ENCODE results near the gene NSD2. TPM values are rescaled to one million over a fixed set of nuclear protein-coding genes. Genes with fewer than 3 reads are reported as not detected.
"Not testable (repeated sequence)": the region's sequence is repeated elsewhere in the genome, so short reads cannot be mapped to it uniquely, and the experiment has no call there.

The NSD2 gene
- total RNA-seq, 1 donor from 2014 or later: 176 TPM

GRCh38 chr4:1997712-1998111 is 126.5 kb downstream of the NSD2 start:
- Histone ChIP-seq H4K20me1 (ENCODE audit: low read depth) (peaks cover 13% of the 10 kb centered on the region), H3K4me1 (no peaks in the 10 kb centered on the region), H3K27ac (no peak overlapping the region), H3K36me3 (peaks cover 14% of the 10 kb centered on the region), H3K27me3 (no peaks in the 10 kb centered on the region), H3K4me3 (no peak overlapping the region), H3K9ac (no peak overlapping the region), H3K9me3 (ENCODE audit: low read depth) (no peaks in the 10 kb centered on the region), H3K4me2 (no peak overlapping the region), H3F3A (ENCODE audit: low read depth) (no peaks in the 10 kb centered on the region), H2AFZ (replicated peaks) (no peak overlapping the region), H3K79me2 (ENCODE audit: low read depth) (peaks cover 100% of the 10 kb centered on the region)
- Mint-ChIP-seq H3K36me3 (peaks cover 70% of the 10 kb centered on the region), H3K4me3 (no peak overlapping the region), H3K9me3 (peaks cover 62% of the 10 kb centered on the region), H3K27ac (no peak overlapping the region), H3K27me3 (ENCODE audit: insufficient read depth, low read depth) (peaks cover 4% of the 10 kb centered on the region), H3K4me1 (no peaks in the 10 kb centered on the region)
- DNase-seq (ENCODE audit: low spot score): no peak
- TF ChIP-seq CTCF (IDR thresholded peaks at IDR 0.05) (no peak), EZH2 (IDR thresholded peaks at IDR 0.05) (no peak), EZH2phosphoT487 (IDR thresholded peaks at IDR 0.05) (no peak)

GRCh38 chr4:1998296-1998695 is 127.1 kb downstream of the NSD2 start:
- H3K36me3 ChIP-seq: peaks cover 14% of the 10 kb centered on the region
- Mint-ChIP-seq H3K4me1 (no peaks in the 10 kb centered on the region), H3K4me3 (no peak overlapping the region), H3K9me3 (peaks cover 64% of the 10 kb centered on the region), H3K27me3 (ENCODE audit: insufficient read depth, low read depth) (peaks cover 4% of the 10 kb centered on the region), H3K27ac (no peak overlapping the region), H3K36me3 (peaks cover 76% of the 10 kb centered on the region)
- no peak overlapping the region for H2AFZ ChIP-seq (replicated peaks)
- H3F3A ChIP-seq (ENCODE audit: low read depth): no peaks in the 10 kb centered on the region
- H3K27ac ChIP-seq: no peak overlapping the region
- peaks cover 100% of the 10 kb centered on the region for H3K79me2 ChIP-seq (ENCODE audit: low read depth)
- H4K20me1 ChIP-seq (ENCODE audit: low read depth): peaks cover 11% of the 10 kb centered on the region
- H3K9ac ChIP-seq: no peak overlapping the region
- no peaks in the 10 kb centered on the region for H3K4me1 ChIP-seq
- H3K9me3 ChIP-seq (ENCODE audit: low read depth): no peaks in the 10 kb centered on the region
- TF ChIP-seq EZH2phosphoT487 (IDR thresholded peaks at IDR 0.05) (no peak), EZH2 (IDR thresholded peaks at IDR 0.05) (no peak), CTCF (IDR thresholded peaks at IDR 0.05) (no peak)
- H3K4me2 ChIP-seq: no peak overlapping the region
- H3K4me3 ChIP-seq: no peak overlapping the region
- DNase-seq (ENCODE audit: low spot score): no peak
- no peaks in the 10 kb centered on the region for H3K27me3 ChIP-seq

GRCh38 chr4:1999308-1999707 is 128.1 kb downstream of the NSD2 start:
- not testable (repeated sequence) for H3K4me1 Mint-ChIP-seq; DNase-seq (ENCODE audit: low spot score); H3K27ac Mint-ChIP-seq; H3K4me1 ChIP-seq; H3K4me3 ChIP-seq; H3K4me2 ChIP-seq; H3K27me3 ChIP-seq; H3K27ac ChIP-seq; H3K9me3 ChIP-seq (ENCODE audit: low read depth); H4K20me1 ChIP-seq (ENCODE audit: low read depth); H3K9ac ChIP-seq; H3K4me3 Mint-ChIP-seq; H3F3A ChIP-seq (ENCODE audit: low read depth); H3K27me3 Mint-ChIP-seq (ENCODE audit: insufficient read depth, low read depth); H2AFZ ChIP-seq (replicated peaks)
- H3K36me3 ChIP-seq: peaks cover 14% of the 10 kb centered on the region
- H3K79me2 ChIP-seq (ENCODE audit: low read depth): peaks cover 100% of the 10 kb centered on the region
- Mint-ChIP-seq H3K36me3 (peaks cover 80% of the 10 kb centered on the region), H3K9me3 (peaks cover 64% of the 10 kb centered on the region)

- peaks cover 11% of the 10 kb centered on the region for H3K4me1 Mint-ChIP-seq
- H3K9ac ChIP-seq; DNase-seq (ENCODE audit: low spot score); H3K9me3 ChIP-seq (ENCODE audit: low read depth); H3K27me3 ChIP-seq; H3F3A ChIP-seq (ENCODE audit: low read depth); H3K27ac Mint-ChIP-seq; H3K4me3 ChIP-seq; H3K27me3 Mint-ChIP-seq (ENCODE audit: insufficient read depth, low read depth); H2AFZ ChIP-seq (replicated peaks); H3K4me3 Mint-ChIP-seq; H3K4me1 ChIP-seq; H3K36me3 ChIP-seq; H3K4me2 ChIP-seq; H3K27ac ChIP-seq: not testable (repeated sequence)
- peaks cover 100% of the 10 kb centered on the region for H3K79me2 ChIP-seq (ENCODE audit: low read depth)
- peaks cover 40% of the 10 kb centered on the region for H3K9me3 Mint-ChIP-seq
- peaks cover 40% of the 10 kb centered on the region for H4K20me1 ChIP-seq (ENCODE audit: low read depth)
- H3K36me3 Mint-ChIP-seq: peaks cover 66% of the 10 kb centered on the region
Observed at GRCh38 chr4:2003361-2003760, 132.2 kb downstream of the NSD2 start.
